NCI-H345 treated with DMSO at 0.1 percent for 48 hours (cell line): ENCODE results near the gene CA10.

Experiments
- DNase-seq: peaks from one replicate; lab custom pipeline; 2025; ENCODE audit not compliant: unreplicated experiment; lab: John Stamatoyannopoulos, UW

The CA10 gene

GRCh38 chr17:51657224-51657623 is 501.3 kb downstream of the CA10 start:
- no peak for DNase-seq

GRCh38 chr17:51653878-51654277 is 504.6 kb downstream of the CA10 start:
- DNase-seq = no peak

- DNase-seq = no peak
Measured at GRCh38 chr17:51652529-51652928, 506.0 kb downstream of the CA10 start.

GRCh38 chr17:51651513-51652298 is 506.8 kb downstream of the CA10 start:
- DNase-seq = no peak

GRCh38 chr17:51650772-51651171 is 507.7 kb downstream of the CA10 start:
- no peak for DNase-seq

GRCh38 chr17:51650202-51650601 is 508.3 kb downstream of the CA10 start:
- no peak for DNase-seq

GRCh38 chr17:51647826-51648225 is 510.7 kb downstream of the CA10 start:
- no peak for DNase-seq

- DNase-seq = no peak
Measured at GRCh38 chr17:51647067-51647466, 511.4 kb downstream of the CA10 start.

GRCh38 chr17:51646539-51646938 is 512.0 kb downstream of the CA10 start:
- no peak for DNase-seq

- no peak for DNase-seq
Measured at GRCh38 chr17:51645056-51645455, 513.5 kb downstream of the CA10 start.

- DNase-seq = no peak
Measured at GRCh38 chr17:51643702-51644490, 514.6 kb downstream of the CA10 start.

- DNase-seq = no peak
Measured at GRCh38 chr17:51642029-51642428, 516.5 kb downstream of the CA10 start.

- no peak for DNase-seq
Measured at GRCh38 chr17:51640108-51640622, 518.3 kb downstream of the CA10 start.

- no peak for DNase-seq
Measured at GRCh38 chr17:51638971-51639370, 519.5 kb downstream of the CA10 start.

- no peak for DNase-seq
Measured at GRCh38 chr17:51636291-51636690, 522.2 kb downstream of the CA10 start.

GRCh38 chr17:51630101-51630671 is 528.3 kb downstream of the CA10 start:
- peak; percentile 21 for DNase-seq

- no peak for DNase-seq
Measured at GRCh38 chr17:51629232-51629631, 529.3 kb downstream of the CA10 start.

- DNase-seq = no peak
Measured at GRCh38 chr17:51627779-51628178, 530.7 kb downstream of the CA10 start.

- DNase-seq = no peak
Measured at GRCh38 chr17:51618476-51618875, 540.0 kb downstream of the CA10 start.

- peak; percentile 52 for DNase-seq
Measured at GRCh38 chr17:51617986-51618385, 540.5 kb downstream of the CA10 start.

GRCh38 chr17:51613255-51613654 is 545.3 kb downstream of the CA10 start:
- DNase-seq = no peak

GRCh38 chr17:51612692-51613091 is 545.8 kb downstream of the CA10 start:
- no peak for DNase-seq
